HG03565 (cell line): Measurements from ENCODE around the gene PCYT2.
"Not testable (repeated sequence)": the region's sequence is repeated elsewhere in the genome, so short reads cannot be mapped to it uniquely, and the experiment has no call there.

Experiments used
- ATAC-seq: cut with Tn5 transposase; IDR thresholded peaks from one replicate; pipeline ENCODE4 v1.9.1; 2021; ENCODE audit warnings: mild to moderate bottlenecking, moderate library complexity; ENCODE audit not compliant: unreplicated experiment

PCYT2 gene

DNA sequence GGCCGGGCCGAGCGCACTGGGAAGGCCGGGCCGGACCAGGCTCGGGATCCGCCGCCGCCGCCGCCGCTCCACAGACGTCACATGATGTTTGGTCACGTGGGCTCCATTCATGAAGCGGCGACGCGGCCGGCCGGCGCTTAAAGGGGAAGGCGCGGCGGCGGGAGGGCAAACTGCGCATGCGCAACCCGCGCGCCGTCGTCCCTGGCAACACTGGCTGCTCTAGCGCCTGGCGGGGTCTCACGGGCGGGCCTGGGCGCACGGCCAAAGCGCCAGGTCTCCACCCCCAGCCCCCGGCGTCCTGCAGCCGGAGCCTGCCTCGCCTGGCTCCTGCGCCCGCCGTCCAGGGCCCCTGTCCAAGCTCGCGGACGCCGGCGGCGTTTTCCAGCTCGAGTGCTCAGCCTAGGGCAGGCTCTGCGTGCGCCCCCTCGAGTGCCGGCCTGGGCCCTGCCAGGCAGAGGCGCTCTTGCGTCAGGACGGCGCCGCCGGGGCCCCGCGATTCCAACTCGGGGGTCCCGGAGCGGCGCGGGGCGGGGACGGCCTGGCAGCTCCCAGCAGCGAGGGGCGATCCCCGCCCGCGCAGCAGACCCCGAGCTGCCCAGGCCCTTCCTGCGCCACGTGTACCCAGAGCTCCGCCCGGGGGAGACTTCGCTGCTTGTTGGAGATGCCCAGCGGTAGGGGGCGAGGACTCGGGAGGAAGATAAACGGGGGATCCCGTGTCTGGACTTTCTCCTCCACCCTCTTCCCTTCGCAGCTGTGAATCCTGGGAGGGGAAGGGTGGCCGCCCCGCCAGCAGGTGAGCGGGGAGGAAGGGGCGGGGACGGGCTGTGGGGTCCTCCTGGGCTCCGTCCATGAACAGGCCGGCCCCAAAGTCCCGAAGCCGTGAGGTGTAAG is 16.7 kb upstream of the PCYT2 start, which contains the start of gene MAFG:
Gene MAFG (minus strand): TSS at position 83 of the 891 bp plus-strand sequence. CDS start 4,550 bp downstream, outside the sequence.
- ATAC-seq, result peak; percentile 55

- ATAC-seq, result peak; percentile 5
Observed at GRCh38 chr17:81927152-81927652, 16.0 kb upstream of the PCYT2 start.

GRCh38 chr17:81926451-81927151 is 15.4 kb upstream of the PCYT2 start:
- peak; percentile 20 for ATAC-seq

DNA sequence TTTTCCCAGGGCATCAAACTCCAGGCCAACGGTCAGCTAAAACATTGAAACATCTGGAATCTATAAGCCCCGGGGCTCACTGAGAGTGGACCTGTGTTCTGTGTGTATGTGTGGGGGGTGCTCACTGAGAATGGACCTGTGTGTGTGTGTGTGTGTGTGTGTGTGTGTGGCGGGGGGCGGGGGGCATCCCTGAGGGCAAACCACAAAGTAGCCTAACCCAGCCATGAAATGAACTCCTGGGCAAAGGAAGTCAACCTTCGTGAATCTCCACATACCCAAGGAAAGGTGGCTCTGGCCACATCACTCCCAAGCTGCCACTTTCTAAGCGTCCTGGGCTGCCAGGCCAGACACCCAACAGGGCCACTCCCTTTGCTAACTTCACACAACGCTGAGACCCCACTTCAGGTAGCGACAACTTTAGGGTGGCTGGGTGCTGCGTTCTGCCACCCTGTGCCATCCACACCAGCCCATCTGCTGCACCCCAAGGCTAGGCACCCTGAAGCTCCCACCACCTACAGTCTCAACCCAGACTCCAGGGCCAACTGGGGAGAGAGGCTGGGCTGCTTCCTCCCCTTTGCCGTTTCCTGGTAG is 14.8 kb upstream of the PCYT2 start:
- ATAC-seq, result no peak

DNA sequence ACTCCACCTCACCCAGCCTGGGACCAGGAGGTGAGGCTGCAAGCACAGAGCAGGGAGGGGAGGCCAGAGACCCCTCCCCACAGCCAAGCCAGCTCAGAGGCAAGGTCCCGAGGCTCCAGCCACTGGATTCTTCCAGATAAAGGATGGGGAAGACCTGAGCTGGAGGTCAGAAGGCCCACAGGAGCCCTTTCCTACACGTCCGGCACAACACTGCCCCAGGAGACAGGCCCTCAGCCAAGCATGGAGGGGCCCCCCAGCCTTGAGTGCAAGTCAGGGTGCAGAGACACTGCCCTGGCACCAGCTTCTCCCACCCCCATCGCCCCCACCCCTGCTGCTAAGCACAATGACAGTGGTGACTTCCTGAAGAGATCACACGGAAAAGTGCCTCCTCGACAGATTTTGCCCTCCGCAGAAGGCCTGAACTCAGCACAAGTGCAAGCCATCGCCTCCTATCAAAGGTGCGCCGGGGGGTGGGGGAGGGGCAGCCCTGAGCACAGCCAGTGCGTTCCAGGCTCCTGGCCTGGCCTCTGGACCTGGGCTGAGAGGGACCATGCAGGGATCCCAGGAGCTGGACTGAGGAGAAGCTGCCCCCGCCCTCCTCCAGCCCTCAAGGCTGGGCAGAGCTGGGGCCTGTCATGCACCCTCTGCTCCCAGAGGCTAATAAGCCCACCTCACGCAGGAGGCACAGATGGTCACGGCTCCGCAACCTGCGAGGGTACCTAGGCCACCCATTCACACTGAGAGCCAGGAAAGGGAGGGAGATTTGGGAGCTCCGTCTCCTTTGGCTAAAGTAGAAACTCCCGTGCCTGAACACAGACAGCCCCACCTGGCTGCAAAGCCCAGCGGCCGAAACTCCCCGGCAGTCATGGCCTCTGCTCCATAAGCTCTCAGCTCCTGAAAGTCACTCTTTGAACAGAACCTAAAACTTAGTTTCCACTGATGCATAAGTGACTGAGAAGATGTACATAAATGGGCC is 13.6 kb upstream of the PCYT2 start:
- no peak for ATAC-seq

- ATAC-seq, result no peak
Observed at GRCh38 chr17:81923302-81924260, 12.4 kb upstream of the PCYT2 start.

DNA sequence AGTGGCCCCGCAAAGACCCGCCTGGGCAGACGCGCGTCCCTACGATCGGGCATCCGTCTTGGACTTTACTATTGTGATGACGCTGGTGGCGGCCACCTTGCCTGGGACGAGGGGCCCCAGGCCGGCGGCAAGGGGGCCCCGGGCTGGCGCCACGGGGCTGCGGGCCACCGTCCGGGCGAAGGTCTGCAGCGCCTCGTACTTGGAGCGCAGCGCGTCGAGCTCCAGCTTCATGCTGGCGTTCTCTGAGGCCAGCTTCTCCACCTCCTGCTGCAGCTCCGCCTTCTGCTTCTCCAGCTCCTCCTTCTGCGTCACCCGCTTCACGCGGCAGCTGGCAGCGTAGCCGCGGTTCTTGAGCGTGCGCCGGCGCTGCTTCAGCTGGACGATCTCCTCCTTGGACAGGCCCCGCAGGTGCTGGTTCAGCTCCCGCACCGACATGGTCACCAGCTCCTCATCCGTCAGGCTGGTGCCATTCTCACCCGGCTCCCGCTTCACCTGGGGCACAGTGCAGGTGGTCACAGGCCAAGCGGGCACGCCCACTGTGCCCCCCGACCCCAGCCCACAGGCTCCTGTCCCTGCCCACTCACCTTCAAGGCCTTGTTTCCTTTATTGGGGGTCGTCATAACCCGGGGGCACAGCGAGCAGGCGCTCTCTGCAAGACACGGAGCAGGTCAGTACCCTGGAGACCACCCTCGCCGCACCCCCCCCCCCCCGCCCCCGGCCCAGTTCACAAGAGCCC is 11.5 kb upstream of the PCYT2 start:
- ATAC-seq, result no peak

GRCh38 chr17:81921996-81922565 is 10.9 kb upstream of the PCYT2 start:
- no peak for ATAC-seq

DNA sequence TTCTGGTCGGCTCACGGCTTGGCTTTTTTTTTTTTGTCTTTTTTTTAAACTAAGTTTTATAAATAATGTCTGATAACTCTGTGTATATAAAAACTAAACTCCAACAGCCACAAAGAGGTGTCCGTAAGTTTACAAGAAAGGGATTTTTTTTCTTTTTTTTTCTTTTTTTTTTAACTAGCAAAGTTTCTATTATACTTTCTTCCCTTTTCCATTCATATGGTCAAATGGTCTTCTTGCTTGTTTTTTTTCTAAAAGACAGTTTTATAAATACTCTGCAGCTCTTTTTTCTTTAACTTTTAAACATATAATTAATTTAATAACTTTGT is 10.3 kb upstream of the PCYT2 start:
- no peak for ATAC-seq

- no peak for ATAC-seq
Observed at GRCh38 chr17:81920612-81921536, 9.7 kb upstream of the PCYT2 start.

GRCh38 chr17:81918832-81919545 is 7.8 kb upstream of the PCYT2 start:
- no peak for ATAC-seq

DNA sequence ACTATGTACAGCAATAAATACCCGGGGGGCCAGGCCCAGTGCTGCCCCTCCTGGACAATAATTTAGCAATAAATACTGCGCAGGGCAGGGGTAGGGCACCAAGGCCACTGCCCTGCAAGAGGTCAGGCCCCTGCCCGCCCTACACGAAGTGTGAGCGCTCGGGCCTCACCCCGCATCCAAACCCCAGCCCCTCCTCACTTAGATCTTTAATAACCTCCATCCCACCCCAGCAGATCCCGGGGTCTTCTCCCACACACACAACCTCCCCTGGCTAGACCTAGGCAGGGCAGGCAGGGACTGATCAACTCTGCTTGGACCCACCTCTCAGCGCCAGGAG is 7.1 kb upstream of the PCYT2 start:
- ATAC-seq, result not testable (repeated sequence)

GRCh38 chr17:81917565-81918332 is 6.5 kb upstream of the PCYT2 start, which contains the start of gene SIRT7:
TSS of gene SIRT7 (minus strand) at chr17:81918176. CDS start at chr17:81918131, 45 bp downstream.
- peak; percentile 63 for ATAC-seq

DNA sequence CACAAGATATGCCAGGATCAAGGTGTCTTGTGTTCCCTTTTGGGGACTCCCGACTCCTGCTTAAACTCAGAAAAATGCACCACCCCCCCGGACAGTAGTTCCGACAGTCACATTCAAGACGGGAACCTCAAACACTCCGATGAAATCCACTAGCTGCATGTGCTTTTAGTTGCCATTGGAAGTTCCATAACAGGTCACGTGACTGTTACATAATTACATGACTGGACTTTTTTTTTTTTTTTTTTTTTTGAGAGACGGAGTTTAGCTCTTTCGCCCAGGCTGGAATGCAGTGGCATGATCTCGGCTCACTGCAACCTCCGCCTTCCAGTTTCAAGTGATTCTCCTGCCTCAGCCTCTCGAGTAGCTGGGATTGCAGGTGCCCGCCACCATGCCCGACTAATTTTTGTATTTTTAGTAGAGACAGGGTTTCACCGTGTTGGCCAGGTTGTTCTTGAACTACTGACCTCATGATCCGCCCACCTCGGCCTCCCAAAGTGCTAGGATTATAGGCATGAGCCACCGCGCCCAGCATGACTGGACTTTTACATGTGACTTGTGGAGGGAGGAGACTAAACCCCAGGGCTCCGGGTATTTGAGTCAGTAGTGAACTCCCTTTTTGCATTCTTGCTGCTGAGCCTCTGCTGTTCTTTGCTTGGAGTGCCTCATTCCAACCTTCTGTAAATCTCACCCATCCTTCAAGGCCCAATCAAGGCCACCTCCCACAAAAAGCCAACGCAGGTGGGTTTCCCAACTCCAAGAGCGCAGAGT is 5.2 kb upstream of the PCYT2 start:
- no peak for ATAC-seq

- ATAC-seq, result no peak
Observed at GRCh38 chr17:81915331-81915730, 4.1 kb upstream of the PCYT2 start.
